Central memory CD8-positive, alpha-beta T cell (primary cell): ENCODE measurements around the gene EEF1AKMT3.
"Not testable (repeated sequence)": the region's sequence is repeated elsewhere in the genome, so short reads cannot be mapped to it uniquely, and the experiment has no call there.

Source experiments
- ATAC-seq: fragments of 150-1000 bp; cut with Tn5 transposase; replicated peaks from 2 replicates; pipeline ENCODE4 v1.10.0; 2022; ENCODE audit warnings: mild to moderate bottlenecking, moderate FRiP score, moderate number of reproducible peaks; ENCODE audit not compliant: poor library complexity, severe bottlenecking; ENCODE audit errors: extremely low read depth
- DNase-seq, 2 donors: peaks; one replicate each; pipeline ENCODE4 v3.0.0; 2021; ENCODE audit warnings: low spot score in 2 of 2
- H3K27ac Mint-ChIP-seq: one replicate; pipeline ENCODE4 v1.8.0; 2022; ENCODE audit warnings: low read depth, mild to moderate bottlenecking, moderate library complexity, mixed read lengths
- H3K27me3 Mint-ChIP-seq: one replicate; pipeline ENCODE4 v1.8.0; 2022; ENCODE audit warnings: mixed read lengths
- H3K36me3 Mint-ChIP-seq: one replicate; pipeline ENCODE4 v1.8.0; 2022; ENCODE audit warnings: mild to moderate bottlenecking, moderate library complexity, mixed read lengths; ENCODE audit not compliant: insufficient read depth
- H3K4me1 Mint-ChIP-seq: one replicate; pipeline ENCODE4 v1.8.0; 2022; ENCODE audit warnings: mixed read lengths
- H3K4me3 Mint-ChIP-seq: one replicate; pipeline ENCODE4 v1.8.0; 2022; ENCODE audit warnings: mild to moderate bottlenecking, moderate library complexity, mixed read lengths
- H3K9me3 Mint-ChIP-seq: one replicate; pipeline ENCODE4 v1.8.0; 2022; ENCODE audit warnings: mixed read lengths

The EEF1AKMT3 gene

GRCh38 chr12:57766464-57767304, 5.7 kb upstream of the EEF1AKMT3 start, which contains the start of gene CYP27B1:
CYP27B1 (minus strand) TSS chr12:57767078; CDS start chr12:57767041, 37 bp downstream.
- H3K27ac Mint-ChIP-seq = no peak within 1 kb of the TSS
- H3K36me3 Mint-ChIP-seq = peaks cover 8% of the 10 kb centered on the region
- ATAC-seq = no peak
- H3K4me3 Mint-ChIP-seq = peak within 1 kb of the TSS; percentile 83
- no peak for DNase-seq
- peaks cover 27% of the 10 kb centered on the region for H3K4me1 Mint-ChIP-seq
- peaks cover 39% of the 10 kb centered on the region for H3K27me3 Mint-ChIP-seq
- H3K9me3 Mint-ChIP-seq = no peaks in the 10 kb centered on the region

GRCh38 chr12:57767305-57767698, 5.1 kb upstream of the EEF1AKMT3 start:
- ATAC-seq (no peak), DNase-seq (no peak)
- peaks cover 39% of the 10 kb centered on the region for H3K27me3 Mint-ChIP-seq
- H3K4me3 Mint-ChIP-seq = no peak overlapping the region
- peaks cover 12% of the 10 kb centered on the region for H3K36me3 Mint-ChIP-seq
- no peak overlapping the region for H3K27ac Mint-ChIP-seq
- H3K4me1 Mint-ChIP-seq = peaks cover 31% of the 10 kb centered on the region
- no peaks in the 10 kb centered on the region for H3K9me3 Mint-ChIP-seq

- DNase-seq (no peak), ATAC-seq (no peak)
- Mint-ChIP-seq H3K27ac (no peak overlapping the region), H3K36me3 (peaks cover 12% of the 10 kb centered on the region), H3K4me1 (peaks cover 33% of the 10 kb centered on the region), H3K27me3 (peaks cover 39% of the 10 kb centered on the region), H3K9me3 (no peaks in the 10 kb centered on the region), H3K4me3 (no peak overlapping the region)
These were observed 4.5 kb upstream of the EEF1AKMT3 start for GRCh38 chr12:57767876-57768275.

GRCh38 chr12:57769594-57769993, 2.8 kb upstream of the EEF1AKMT3 start:
- Mint-ChIP-seq H3K4me1 (peaks cover 31% of the 10 kb centered on the region), H3K27me3 (peaks cover 25% of the 10 kb centered on the region), H3K9me3 (no peaks in the 10 kb centered on the region), H3K4me3 (no peak overlapping the region), H3K36me3 (peaks cover 12% of the 10 kb centered on the region), H3K27ac (no peak overlapping the region)
- no peak for ATAC-seq
- DNase-seq = no peak

- ATAC-seq = no peak
- Mint-ChIP-seq H3K4me1 (peaks cover 23% of the 10 kb centered on the region), H3K27ac (no peak overlapping the region), H3K9me3 (no peaks in the 10 kb centered on the region), H3K4me3 (peak overlapping the region; percentile 98), H3K27me3 (peaks cover 13% of the 10 kb centered on the region), H3K36me3 (peaks cover 10% of the 10 kb centered on the region)
- no peak for DNase-seq
These were observed 1.7 kb upstream of the EEF1AKMT3 start for GRCh38 chr12:57770734-57771133.

- peak overlapping the region; percentile 98 for H3K4me3 Mint-ChIP-seq
- peak overlapping the region; percentile 97 for H3K27ac Mint-ChIP-seq
- H3K4me1 Mint-ChIP-seq = peaks cover 20% of the 10 kb centered on the region
- peaks cover 10% of the 10 kb centered on the region for H3K36me3 Mint-ChIP-seq
- ATAC-seq (peak; percentile 62), DNase-seq (peak in 1 of 2 donors; percentile 70)
- peaks cover 10% of the 10 kb centered on the region for H3K27me3 Mint-ChIP-seq
- H3K9me3 Mint-ChIP-seq = no peaks in the 10 kb centered on the region
These were observed 1.1 kb upstream of the EEF1AKMT3 start for GRCh38 chr12:57771236-57771872.

- H3K27ac Mint-ChIP-seq = peak within 1 kb of the TSS; percentile 97
- H3K9me3 Mint-ChIP-seq = no peaks in the 10 kb centered on the region
- H3K4me1 Mint-ChIP-seq = peaks cover 14% of the 10 kb centered on the region
- peak; percentile 91 for ATAC-seq
- peaks cover 10% of the 10 kb centered on the region for H3K36me3 Mint-ChIP-seq
- peak; percentile 67 to 85 for DNase-seq
- H3K27me3 Mint-ChIP-seq = peaks cover 4% of the 10 kb centered on the region
- H3K4me3 Mint-ChIP-seq = peak within 1 kb of the TSS; percentile 98
These were observed 463 bp upstream of the EEF1AKMT3 start, which contains the start of gene METTL1 for GRCh38 chr12:57771873-57772428. METTL1 (minus strand) TSS chr12:57772105; CDS start chr12:57772083, 22 bp downstream.

- H3K4me1 Mint-ChIP-seq = peaks cover 14% of the 10 kb centered on the region
- not testable (repeated sequence) for H3K4me3 Mint-ChIP-seq, H3K27ac Mint-ChIP-seq, ATAC-seq, H3K9me3 Mint-ChIP-seq, H3K36me3 Mint-ChIP-seq, H3K27me3 Mint-ChIP-seq, DNase-seq
These were observed 2.2 kb downstream of the EEF1AKMT3 start for GRCh38 chr12:57774634-57775033.

GRCh38 chr12:57775044-57775443, 2.6 kb downstream of the EEF1AKMT3 start:
- no peak overlapping the region for H3K4me3 Mint-ChIP-seq

GRCh38 chr12:57775563-57776246, 3.3 kb downstream of the EEF1AKMT3 start:
- Mint-ChIP-seq H3K4me1 (peaks cover 14% of the 10 kb centered on the region), H3K27ac (no peak overlapping the region), H3K4me3 (no peak overlapping the region), H3K36me3 (peaks cover 6% of the 10 kb centered on the region), H3K9me3 (no peaks in the 10 kb centered on the region), H3K27me3 (no peaks in the 10 kb centered on the region)
- no peak for DNase-seq
- ATAC-seq = no peak

More at GRCh38 chr12:57775044-57775443, 2.6 kb downstream of the EEF1AKMT3 start:
- no peaks in the 10 kb centered on the region for H3K9me3 Mint-ChIP-seq
- ATAC-seq (no peak), DNase-seq (no peak)
- H3K27ac Mint-ChIP-seq = no peak overlapping the region
- H3K36me3 Mint-ChIP-seq = peaks cover 8% of the 10 kb centered on the region
- H3K4me1 Mint-ChIP-seq = peaks cover 14% of the 10 kb centered on the region
- no peaks in the 10 kb centered on the region for H3K27me3 Mint-ChIP-seq

GRCh38 chr12:57776247-57776587, 3.8 kb downstream of the EEF1AKMT3 start:
- peaks cover 14% of the 10 kb centered on the region for H3K4me1 Mint-ChIP-seq
- DNase-seq (no peak), ATAC-seq (no peak)
- H3K36me3 Mint-ChIP-seq = peaks cover 6% of the 10 kb centered on the region
- H3K4me3 Mint-ChIP-seq = no peak overlapping the region
- H3K9me3 Mint-ChIP-seq = no peaks in the 10 kb centered on the region
- H3K27me3 Mint-ChIP-seq = no peaks in the 10 kb centered on the region
- no peak overlapping the region for H3K27ac Mint-ChIP-seq

GRCh38 chr12:57777367-57777766, 5.0 kb downstream of the EEF1AKMT3 start:
- Mint-ChIP-seq H3K27me3 (no peaks in the 10 kb centered on the region), H3K36me3 (peaks cover under 1% of the 10 kb centered on the region)

More at GRCh38 chr12:57777367-57777766, 5.0 kb downstream of the EEF1AKMT3 start:
- Mint-ChIP-seq H3K4me1 (peaks cover 16% of the 10 kb centered on the region), H3K4me3 (no peak overlapping the region), H3K27ac (no peak overlapping the region), H3K9me3 (no peaks in the 10 kb centered on the region)
- ATAC-seq = no peak
- DNase-seq = no peak
